IMR-90 (cell line): ENCODE results near the gene ALAS1. TPM values are rescaled to one million over a fixed set of nuclear protein-coding genes. Genes with fewer than 3 reads are reported as not detected.

Experiments
- ATAC-seq: fragments of 200-7000 bp; cut with Tn5 transposase; 2 replicates; pipeline ENCODE4 v1.9.1; 2020; ENCODE audit warnings: low read depth, mild to moderate bottlenecking, moderate library complexity
- BruUV-seq: library from RNA; stranded (reverse); fragments of 400-500 nt; replicated peaks from 2 replicates; lab custom pipeline; 2021; lab: Mats Ljungman, UMichigan
- CTCF ChIA-PET: fragments of 300-600 bp; formaldehyde crosslinking; extraction: SDS; loops from one replicate; lab custom pipeline; 2021; ENCODE audit warnings: antibody characterized with exemption; lab: Yijun Ruan, JAX
- POLR2A ChIA-PET: fragments of 300-600 bp; sonication (Branson Sonifier 250); formaldehyde crosslinking; loops from one replicate; lab custom pipeline; 2022; ENCODE audit warnings: antibody characterized with exemption; ENCODE audit not compliant: unreplicated experiment; lab: Charles Lee
- DNase-seq: peaks from one replicate; pipeline ENCODE4 v3.0.0; 2013
- H2AFZ ChIP-seq: replicated peaks from 2 replicates; pipeline ENCODE3; 2013; ENCODE audit warnings: low read length, mild to moderate bottlenecking; ENCODE audit not compliant: poor library complexity
- H2AK5ac ChIP-seq: 2 replicates; pipeline ENCODE4 v1.6.1; 2013; ENCODE audit warnings: low read depth, low read length, inconsistent platforms
- H2AK9ac ChIP-seq: replicated peaks from 2 replicates; pipeline ENCODE3; 2013; ENCODE audit warnings: mild to moderate bottlenecking, low read depth, low read length, moderate library complexity; ENCODE audit not compliant: poor library complexity
- H2BK120ac ChIP-seq: 2 replicates; pipeline ENCODE4 v1.6.1; 2013; ENCODE audit warnings: low read depth, low read length, inconsistent platforms
- H2BK15ac ChIP-seq: 3 replicates; pipeline ENCODE4 v1.6.1; 2013; ENCODE audit warnings: low read depth, low read length, inconsistent platforms
- H2BK20ac ChIP-seq: 2 replicates; pipeline ENCODE4 v1.6.1; 2013; ENCODE audit warnings: low read depth, mild to moderate bottlenecking, inconsistent platforms, low read length, moderate library complexity
- H2BK5ac ChIP-seq: 2 replicates; pipeline ENCODE4 v1.6.1; 2013; ENCODE audit warnings: mild to moderate bottlenecking, low read depth, low read length, inconsistent platforms; ENCODE audit not compliant: poor library complexity, severe bottlenecking
- H3K14ac ChIP-seq: replicated peaks from 2 replicates; pipeline ENCODE4 v1.6.1; 2013; ENCODE audit warnings: low read depth, low read length, inconsistent platforms
- H3K18ac ChIP-seq: 2 replicates; pipeline ENCODE4 v1.6.1; 2013; ENCODE audit warnings: low read depth, low read length, control low read depth
- H3K23ac ChIP-seq: 2 replicates; pipeline ENCODE4 v1.6.1; 2013; ENCODE audit warnings: low read depth, low read length, inconsistent platforms
- H3K27ac ChIP-seq: 2 replicates; pipeline ENCODE4 v1.5.1; 2013; ENCODE audit warnings: mild to moderate bottlenecking, control low read depth, low read length; ENCODE audit not compliant: insufficient read depth
- H3K27me3 ChIP-seq: 2 replicates; pipeline ENCODE4 v1.6.1; 2013; ENCODE audit warnings: low read length; ENCODE audit not compliant: control insufficient read depth, insufficient read depth
- H3K36me3 ChIP-seq: 2 replicates; pipeline ENCODE4 v1.6.1; 2013; ENCODE audit warnings: low read length, mixed read lengths; ENCODE audit not compliant: control insufficient read depth, insufficient read depth
- H3K4ac ChIP-seq: 2 replicates; pipeline ENCODE4 v1.6.1; 2013; ENCODE audit warnings: low read depth, low read length, inconsistent platforms
- H3K4me1 ChIP-seq: 2 replicates; pipeline ENCODE4 v1.6.1; 2013; ENCODE audit warnings: low read length, mixed read lengths; ENCODE audit not compliant: control insufficient read depth, insufficient read depth
- H3K4me2 ChIP-seq: 2 replicates; pipeline ENCODE4 v1.6.1; 2013; ENCODE audit warnings: low read depth, mild to moderate bottlenecking, control low read depth, low read length, moderate library complexity
- H3K4me3 ChIP-seq: 2 replicates; pipeline ENCODE4 v1.5.1; 2013; ENCODE audit warnings: low read depth, mild to moderate bottlenecking, control low read depth, low read length, moderate library complexity; ENCODE audit not compliant: insufficient read depth
- H3K56ac ChIP-seq: 2 replicates; pipeline ENCODE4 v1.6.1; 2013; ENCODE audit warnings: low read length, inconsistent platforms; ENCODE audit not compliant: insufficient read depth; ENCODE audit errors: extremely low read depth
- H3K79me1 ChIP-seq, 2 experiments: 2 replicates each; pipeline ENCODE4 v1.6.1; 2013; ENCODE audit warnings: low read length in 2 of 2, inconsistent platforms in 1 of 2, low read depth in 1 of 2
- H3K9ac ChIP-seq: 2 replicates; pipeline ENCODE4 v1.6.1; 2013; ENCODE audit warnings: low read depth, low read length, control low read depth
- H3K9me1 ChIP-seq: 2 replicates; pipeline ENCODE4 v1.6.1; 2013; ENCODE audit warnings: low read length, inconsistent platforms; ENCODE audit not compliant: insufficient read depth
- H3K9me3 ChIP-seq: 2 replicates; pipeline ENCODE4 v1.6.1; 2013; ENCODE audit warnings: low read length; ENCODE audit not compliant: control insufficient read depth, insufficient read depth
- H4K20me1 ChIP-seq: 2 replicates; pipeline ENCODE4 v1.6.1; 2013; ENCODE audit warnings: low read length, inconsistent platforms; ENCODE audit not compliant: insufficient read depth
- H4K5ac ChIP-seq: 2 replicates; pipeline ENCODE4 v1.6.1; 2013; ENCODE audit warnings: mild to moderate bottlenecking, low read depth, low read length, control low read depth
- H4K8ac ChIP-seq, 2 experiments: 2 replicates each; pipeline ENCODE4 v1.6.1; 2013; ENCODE audit warnings: low read depth in 2 of 2, low read length in 2 of 2, control low read depth in 1 of 2, inconsistent platforms in 1 of 2
- H4K91ac ChIP-seq: 2 replicates; pipeline ENCODE4 v1.6.1; 2013; ENCODE audit warnings: low read depth, low read length, inconsistent platforms; ENCODE audit not compliant: insufficient read depth
- CEBPB ChIP-seq: IDR thresholded peaks from 2 replicates; pipeline ENCODE4 v1.6.1; 2012; ENCODE audit warnings: low read depth, low read length, improper control_type of control experiment
- CHD1 ChIP-seq: IDR thresholded peaks from 2 replicates; pipeline ENCODE4 v1.6.1; 2012; ENCODE audit warnings: low read depth, low read length, improper control_type of control experiment
- CTCF ChIP-seq: conservative IDR thresholded peaks from 2 replicates; pipeline ENCODE4 v1.5.1; 2012; ENCODE audit warnings: mild to moderate bottlenecking, low read depth, low read length, improper control_type of control experiment
- ELK1 ChIP-seq: fragments of 150-350 bp; IDR thresholded peaks from 2 replicates; pipeline ENCODE4 v1.6.1; 2016; ENCODE audit warnings: low read depth, mild to moderate bottlenecking, low read length, moderate library complexity, borderline replicate concordance
- MAFK ChIP-seq: IDR thresholded peaks from 2 replicates; pipeline ENCODE4 v1.6.1; 2012; ENCODE audit warnings: low read depth, low read length, improper control_type of control experiment
- MAZ ChIP-seq: IDR thresholded peaks from 2 replicates; pipeline ENCODE4 v1.6.1; 2012; ENCODE audit warnings: low read depth, mild to moderate bottlenecking, low read length, improper control_type of control experiment, moderate library complexity, borderline replicate concordance
- MXI1 ChIP-seq: IDR thresholded peaks from 2 replicates; pipeline ENCODE4 v1.6.1; 2012; ENCODE audit warnings: low read depth, mild to moderate bottlenecking, low read length, moderate library complexity, borderline replicate concordance
- NFE2L2 ChIP-seq: fragments of 150-350 bp; IDR thresholded peaks from 2 replicates; pipeline ENCODE4 v1.6.1; 2016; ENCODE audit warnings: low read depth, mild to moderate bottlenecking, low read length
- POLR2A ChIP-seq: IDR thresholded peaks from 2 replicates; pipeline ENCODE4 v1.6.1; 2012; ENCODE audit warnings: mild to moderate bottlenecking, low read depth, low read length
- RAD21 ChIP-seq: IDR thresholded peaks from 2 replicates; pipeline ENCODE4 v1.6.1; 2012; ENCODE audit warnings: low read length, improper control_type of control experiment
- RCOR1 ChIP-seq: IDR thresholded peaks from 2 replicates; pipeline ENCODE4 v1.6.1; 2012; ENCODE audit warnings: mild to moderate bottlenecking, low read length, improper control_type of control experiment; ENCODE audit not compliant: insufficient replicate concordance
- RFX5 ChIP-seq: IDR thresholded peaks from 2 replicates; pipeline ENCODE4 v1.8.0; 2012; ENCODE audit warnings: low read depth, mild to moderate bottlenecking, low read length, moderate library complexity
- SMC3 ChIP-seq: fragments of 150-350 bp; IDR thresholded peaks from 2 replicates; pipeline ENCODE4 v1.6.1; 2016; ENCODE audit warnings: low read depth, mild to moderate bottlenecking, antibody characterized with exemption, low read length, moderate library complexity
- WGBS, 2 experiments: methylation state at CpG; one replicate each; pipeline versions ENCODE4 v1.1.5 to v1.1.7; 2013; ENCODE audit warnings: missing lambda C conversion rate in 2 of 2; ENCODE audit not compliant: insufficient read length in 1 of 2; ENCODE audit errors: extremely low coverage in 2 of 2; 5-methylcytosine and 5-hydroxymethylcytosine counted together
- dilution Hi-C: fragments of 300-500 bp; cut with HindIII; formaldehyde crosslinking; loops from one replicate; pipeline ENCODE4 v1.14.3; 2018; ENCODE audit warnings: low sequenced_read_pairs; ENCODE audit not compliant: unreplicated experiment
- in situ Hi-C: fragments of 300-500 bp; cut with MboI; formaldehyde crosslinking; loops from 3 replicates; pipeline ENCODE4 v1.14.3; 2019; ENCODE audit warnings: low sequenced_read_pairs, inconsistent platforms, mixed read lengths
- intact Hi-C: fragments of 100-400 bp; cut with micrococcal nuclease; formaldehyde crosslinking; loops from 2 replicates; pipeline ENCODE4 v1.10.0; 2022
- polyA plus RNA-seq, 3 experiments: library from polyadenylated mRNA; depleted of rRNA; stranded (reverse); fragments of >200 nt; gene quantifications; 2 replicates each; pipeline ENCODE4 v1.2.3, GENCODE V29; 2012; ENCODE audit warnings: low replicate concordance in 1 of 3
- total RNA-seq: library from RNA; depleted of rRNA; stranded (reverse); fragments of >200 nt; gene quantifications from 2 replicates; pipeline ENCODE4 v1.2.3, GENCODE V29; 2012
- TF ChIP-seq, protein P1 (sequence below): fragments of 150-350 bp; IDR thresholded peaks from 2 replicates; pipeline ENCODE4 v1.6.1; 2017; ENCODE audit warnings: mild to moderate bottlenecking, antibody characterized with exemption, low read length, low read depth

The ALAS1 gene
- total and polyA plus RNA-seq, 2 of the 4 experiments (the other 2 are of a cell fraction) = 32.8 to 47.2 TPM

- WGBS, 2 experiments = 0% methylated on average over 1 of the region's 8 CpGs; no CpG with 5 or more reads in 1 of the 2 experiments
- Histone ChIP-seq H3K56ac (peak overlapping the region; percentile 10; the same call in 1 of the 2 replicates), H3K23ac (peak overlapping the region; percentile 96; the same call in 1 of the 2 replicates), H2AK5ac (peak overlapping the region; percentile 100), H2AFZ (peak overlapping the region; percentile 84), H2BK5ac (peak overlapping the region; percentile 92), H3K18ac (no peak overlapping the region; the same call in 1 of the 2 replicates), H4K5ac (no peak overlapping the region), H3K14ac (peak overlapping the region; percentile 98), H3K27ac (peak overlapping the region; percentile 87), H3K9ac (peak overlapping the region; percentile 92), H3K27me3 (no peaks in the 10 kb centered on the region), H3K4me1 (peaks cover 25% of the 10 kb centered on the region), H3K4me2 (peak overlapping the region; percentile 95), H2BK20ac (no peak overlapping the region), H3K4ac (peak overlapping the region; percentile 88), H2BK120ac (peak overlapping the region; percentile 51; the same call in 1 of the 2 replicates), H4K91ac (peak overlapping the region; percentile 91), H3K36me3 (peaks cover 19% of the 10 kb centered on the region; the same call in 1 of the 2 replicates), H2AK9ac (peak overlapping the region; percentile 100), H3K4me3 (peak overlapping the region; percentile 83), H3K9me3 (no peaks in the 10 kb centered on the region), H3K9me1 (peaks cover 28% of the 10 kb centered on the region), H4K8ac (peak overlapping the region; percentile 20 to 95; a peak in 3 of 4 replicates), H3K79me1 (peaks cover 14 to 78% of the 10 kb centered on the region in 2 experiments), H4K20me1 (peaks cover 34% of the 10 kb centered on the region), H2BK15ac (no peak overlapping the region)
- ATAC-seq = peak; percentile 71
- ChIA-PET POLR2A (interaction anchor here (0.6 kb wide), 1 partner anchor 14 kb away, joined by 3 read pairs; no protein-coding TSS in a partner anchor), CTCF (interaction anchor here (0.6 to 2.0 kb wide), 4 partner anchors 12 to 174 kb away, joined by 3 to 8 read pairs (median 4); partner anchors contain the start of gene TLR9)
- BruUV-seq = no TSS peak
- in situ Hi-C loops (no loop called here), intact Hi-C loops (loop anchor here (5.0 kb wide), 1 partner anchor 40 kb away; the partner anchor contains the start of gene WDR82), dilution Hi-C loops (no loop called here)
- DNase-seq = peak; percentile 89
- TF ChIP-seq NFE2L2 (peak; percentile 43; the same call in 1 of the 2 replicates), MXI1 (peak; percentile 53; the same call in 1 of the 2 replicates), POLR2A (no peak), CTCF (no peak), CHD1 (no peak), ELK1 (no peak), RCOR1 (no peak), MAZ (peak; percentile 69; the same call in 1 of the 2 replicates), RFX5 (no peak), CEBPB (no peak), SMC3 (no peak), RAD21 (no peak), MAFK (no peak)
- TF ChIP-seq, protein P1, sequence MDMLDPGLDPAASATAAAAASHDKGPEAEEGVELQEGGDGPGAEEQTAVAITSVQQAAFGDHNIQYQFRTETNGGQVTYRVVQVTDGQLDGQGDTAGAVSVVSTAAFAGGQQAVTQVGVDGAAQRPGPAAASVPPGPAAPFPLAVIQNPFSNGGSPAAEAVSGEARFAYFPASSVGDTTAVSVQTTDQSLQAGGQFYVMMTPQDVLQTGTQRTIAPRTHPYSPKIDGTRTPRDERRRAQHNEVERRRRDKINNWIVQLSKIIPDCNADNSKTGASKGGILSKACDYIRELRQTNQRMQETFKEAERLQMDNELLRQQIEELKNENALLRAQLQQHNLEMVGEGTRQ = no peak
Observed at GRCh38 chr3:52237657-52238172, 39.8 kb downstream of the ALAS1 start.
